Uterus (tissue), 4 donors: ENCODE results near the gene PLEKHJ1. TPM values are rescaled to one million over a fixed set of nuclear protein-coding genes. Genes with fewer than 3 reads are reported as not detected.

ENCODE experiments used
- DNase-seq, 2 donors: peaks; one replicate each; pipeline ENCODE4 v3.0.0-alpha.2; 2019 to 2020
- H3K27ac ChIP-seq, 2 donors: fragments of 200-600 bp; sonication (generic); 1 replicate in 1 of 2; 2 replicates in 1 of 2; pipeline ENCODE4 v1.5.1; 2016 to 2018
- H3K27me3 ChIP-seq, 2 donors: fragments of 200-600 bp; sonication (generic); one replicate each; pipeline ENCODE4 v1.5.1; 2018 to 2019; ENCODE audit warnings: control low read depth in 1 of 2
- H3K36me3 ChIP-seq, 2 donors: fragments of 200-600 bp; sonication (generic); one replicate each; pipeline ENCODE4 v1.5.1; 2019; ENCODE audit warnings: control low read depth in 1 of 2
- H3K4me1 ChIP-seq, 2 donors: fragments of 200-600 bp; sonication (generic); one replicate each; pipeline ENCODE4 v1.5.1; 2018 to 2019; ENCODE audit warnings: control low read depth in 1 of 2
- H3K4me3 ChIP-seq, 2 donors: fragments of 200-600 bp; sonication (generic); 1 replicate in 1 of 2; 2 replicates in 1 of 2; pipeline ENCODE4 v1.5.1; 2018 to 2019; ENCODE audit warnings: mild to moderate bottlenecking in 1 of 2
- H3K9me3 ChIP-seq, 2 donors: fragments of 200-600 bp; sonication (generic); one replicate each; pipeline ENCODE4 v1.5.1; 2019; ENCODE audit warnings: control low read depth in 1 of 2
- CTCF ChIP-seq, 4 experiments: fragments of 200-600 bp in 2 of 4; fragments of 450-650 bp in 2 of 4; sonication (generic) in 2 of 4; IDR thresholded peaks; one replicate each; pipeline ENCODE4 v1.5.1; 2016 to 2019; ENCODE audit warnings: antibody characterized with exemption in 4 of 4, mild to moderate bottlenecking in 2 of 4, moderate library complexity in 1 of 4
- POLR2A ChIP-seq, 2 donors: fragments of 450-650 bp; IDR thresholded peaks; one replicate each; pipeline ENCODE4 v1.6.1; 2016; ENCODE audit warnings: antibody characterized with exemption in 2 of 2, mild to moderate bottlenecking in 1 of 2, moderate library complexity in 1 of 2
- intact Hi-C: fragments of 100-400 bp; cut with DNase I; formaldehyde crosslinking; loops from one replicate; pipeline ENCODE4 v1.15.1; 2023; ENCODE audit warnings: low total_unique reads
- total RNA-seq, 4 donors: library from RNA; depleted of rRNA in 3 of 4; stranded (reverse); fragments of >200 nt in 3 of 4; gene quantifications; one replicate each; pipeline versions ENCODE4 v1.1.0 to v1.2.4, GENCODE V29; 2014 to 2023
- donor health status: DM: yes; HTN: yes; CAD: no.

The PLEKHJ1 gene
- total RNA-seq, 4 donors from 2014 or later = 5.9 to 56.7 (median 30.1) TPM

- no peak for DNase-seq
- Histone ChIP-seq H3K36me3 (no peaks in the 10 kb centered on the region), H3K27me3 (no peaks in the 10 kb centered on the region), H3K27ac (peak overlapping the region; percentile 99), H3K4me1 (peaks cover 13 to 40% of the 10 kb centered on the region in 2 donors), H3K4me3 (peak overlapping the region; percentile 92 to 93), H3K9me3 (no peaks in the 10 kb centered on the region)
- TF ChIP-seq CTCF (IDR thresholded peaks at IDR 0.05) = no peak
- peak in 1 of 2 donors; percentile 16 for TF ChIP-seq POLR2A (IDR thresholded peaks at IDR 0.05)
- intact Hi-C loops = loop anchor here (5.0 kb wide), 1 partner anchor 36 kb away; no protein-coding TSS in a partner anchor
Measured at GRCh38 chr19:2236064-2236313, 140 bp downstream of the PLEKHJ1 start.

GRCh38 chr19:2235381-2236063 lies 607 bp downstream of the PLEKHJ1 start:
- TF ChIP-seq POLR2A (IDR thresholded peaks at IDR 0.05) = no peak
- no peak for TF ChIP-seq CTCF (IDR thresholded peaks at IDR 0.05)
- Histone ChIP-seq H3K36me3 (no peaks in the 10 kb centered on the region), H3K27me3 (no peaks in the 10 kb centered on the region), H3K4me3 (peak overlapping the region; percentile 92 to 93), H3K9me3 (no peaks in the 10 kb centered on the region), H3K27ac (peak overlapping the region; percentile 99), H3K4me1 (peaks cover 13 to 36% of the 10 kb centered on the region in 2 donors)
- DNase-seq = no peak
- intact Hi-C loops = loop anchor here (5.0 kb wide), 1 partner anchor 37 kb away; no protein-coding TSS in a partner anchor

DNA sequence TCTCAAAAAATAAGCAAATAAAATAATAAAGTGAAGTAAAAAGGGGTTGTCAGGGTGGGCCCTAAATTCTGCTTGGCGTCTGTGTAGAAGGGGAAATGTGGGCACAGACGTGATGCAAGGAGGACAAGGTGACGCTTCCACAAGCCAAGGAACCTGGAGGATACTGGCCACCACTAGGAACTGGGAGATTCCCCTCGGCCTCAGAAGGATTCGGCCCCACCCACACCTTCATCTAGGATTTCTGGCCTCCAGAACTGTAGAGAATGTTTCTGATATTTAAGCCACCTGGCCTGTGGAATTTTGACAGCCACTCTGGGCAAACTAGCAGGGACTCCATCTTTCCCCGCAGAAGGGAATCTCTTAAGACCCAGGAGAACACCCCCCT lies 1.1 kb downstream of the PLEKHJ1 start:
- H3K27ac ChIP-seq = peak overlapping the region in 1 of 2 donors; percentile 99
- no peaks in the 10 kb centered on the region for H3K9me3 ChIP-seq

GRCh38 chr19:2233601-2234280 lies 2.4 kb downstream of the PLEKHJ1 start:
- Histone ChIP-seq H3K36me3 (no peaks in the 10 kb centered on the region), H3K9me3 (no peaks in the 10 kb centered on the region), H3K27ac (no peak overlapping the region), H3K27me3 (no peaks in the 10 kb centered on the region), H3K4me3 (no peak overlapping the region), H3K4me1 (peaks cover 7 to 25% of the 10 kb centered on the region in 2 donors)
- intact Hi-C loops = no loop called here
- no peak for DNase-seq
- TF ChIP-seq POLR2A (IDR thresholded peaks at IDR 0.05) (no peak), CTCF (IDR thresholded peaks at IDR 0.05) (no peak)

More for the DNA sequence above, 1.1 kb downstream of the PLEKHJ1 start:
- H3K4me1 ChIP-seq = peaks cover 13 to 30% of the 10 kb centered on the region in 2 donors
- intact Hi-C loops = loop anchor here (5.0 kb wide), 1 partner anchor 37 kb away; no protein-coding TSS in a partner anchor
- DNase-seq = no peak
- H3K27me3 ChIP-seq = no peaks in the 10 kb centered on the region
- TF ChIP-seq CTCF (IDR thresholded peaks at IDR 0.05) = no peak
- no peak for TF ChIP-seq POLR2A (IDR thresholded peaks at IDR 0.05)
- peak overlapping the region; percentile 92 to 93 for H3K4me3 ChIP-seq
- no peaks in the 10 kb centered on the region for H3K36me3 ChIP-seq
